HG03060 (cell line): ENCODE measurements around the gene RILPL1.
"Not testable (repeated sequence)": the region's sequence is repeated elsewhere in the genome, so short reads cannot be mapped to it uniquely, and the experiment has no call there.

Experiments used
- ATAC-seq: cut with Tn5 transposase; IDR thresholded peaks from one replicate; pipeline ENCODE4 v1.9.1; 2021; ENCODE audit warnings: low read depth, moderate number of reproducible peaks; ENCODE audit not compliant: unreplicated experiment

RILPL1 gene

DNA sequence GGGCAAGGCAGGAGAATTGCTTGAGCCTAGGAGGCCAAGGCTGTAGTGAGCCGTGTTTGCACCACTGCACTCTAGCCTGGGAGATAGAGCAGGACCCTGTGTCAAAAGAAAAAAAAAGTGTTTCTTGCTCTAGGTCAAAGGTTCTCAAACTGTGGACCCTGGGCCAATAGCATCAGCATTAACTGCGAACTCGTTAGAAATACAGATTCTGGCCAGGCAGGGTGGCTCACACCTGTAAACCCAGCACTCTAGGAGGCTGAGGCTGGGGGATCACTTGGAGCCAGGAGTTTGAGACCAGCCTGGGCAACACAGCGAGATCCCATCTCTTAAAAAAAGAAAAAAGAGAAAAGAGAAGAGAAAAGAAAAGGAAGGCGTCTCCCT lies 97.9 kb downstream of the RILPL1 start:
- ATAC-seq, result no peak

DNA sequence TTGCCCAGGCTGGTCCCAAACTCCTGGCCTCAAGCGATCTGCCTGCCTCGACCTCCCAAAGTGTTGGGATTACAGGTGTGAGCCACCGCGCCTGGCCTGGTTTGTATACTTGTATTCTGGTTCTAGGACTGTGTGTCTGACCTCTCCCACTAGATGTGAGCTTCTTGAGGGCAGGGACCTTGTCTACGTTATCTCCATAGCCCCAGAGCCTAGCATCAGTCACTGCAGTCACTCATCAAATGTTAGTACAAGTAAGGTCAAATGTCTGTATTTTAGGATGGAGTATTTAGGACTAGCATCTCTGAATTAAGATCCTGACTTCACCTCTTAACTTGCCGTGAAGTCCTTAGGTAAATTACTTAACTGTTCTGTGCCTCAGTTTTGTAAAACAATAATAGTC lies 99.9 kb downstream of the RILPL1 start:
- ATAC-seq, result no peak

DNA sequence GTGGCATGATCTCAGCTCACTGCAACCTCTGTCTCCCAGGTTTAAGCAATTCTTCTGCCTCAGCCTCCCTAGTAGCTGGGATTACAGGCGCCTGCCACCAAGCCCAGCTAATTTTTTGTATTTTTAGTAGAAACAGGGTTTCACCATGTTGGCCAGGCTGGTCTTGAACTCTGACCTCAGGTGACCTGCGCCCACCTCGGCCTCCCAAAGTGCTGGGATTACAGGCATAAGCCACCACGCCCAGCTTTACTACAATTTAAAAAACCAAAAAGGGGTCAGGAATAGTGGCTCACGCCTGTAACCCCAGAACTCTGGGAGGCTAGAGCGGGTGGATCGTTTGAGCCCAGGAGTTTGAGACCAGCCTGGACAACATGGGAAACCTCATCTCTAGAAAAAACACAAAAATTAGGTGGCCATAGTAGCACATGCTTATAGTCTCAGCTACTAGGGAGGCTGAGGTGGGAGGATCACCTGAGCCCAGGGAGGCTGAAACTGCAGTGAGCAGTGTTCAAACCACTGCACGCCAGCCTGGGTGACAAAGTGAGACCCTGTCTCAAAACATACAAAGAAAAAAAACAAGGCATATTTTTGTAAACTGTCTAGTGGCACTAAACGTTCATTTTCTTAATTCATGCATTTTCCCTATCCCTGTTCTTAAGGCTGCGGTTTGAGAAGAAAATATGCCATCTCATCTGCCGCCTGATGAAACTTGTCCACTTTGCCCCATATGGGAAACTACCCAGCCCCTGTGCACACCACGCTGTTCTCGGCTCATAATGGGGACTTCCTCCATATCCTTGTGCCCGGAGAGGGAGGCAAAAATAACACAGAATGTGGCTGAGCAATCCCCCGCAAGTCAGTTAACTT lies 101.3 kb downstream of the RILPL1 start:
- ATAC-seq, result not testable (repeated sequence)

DNA sequence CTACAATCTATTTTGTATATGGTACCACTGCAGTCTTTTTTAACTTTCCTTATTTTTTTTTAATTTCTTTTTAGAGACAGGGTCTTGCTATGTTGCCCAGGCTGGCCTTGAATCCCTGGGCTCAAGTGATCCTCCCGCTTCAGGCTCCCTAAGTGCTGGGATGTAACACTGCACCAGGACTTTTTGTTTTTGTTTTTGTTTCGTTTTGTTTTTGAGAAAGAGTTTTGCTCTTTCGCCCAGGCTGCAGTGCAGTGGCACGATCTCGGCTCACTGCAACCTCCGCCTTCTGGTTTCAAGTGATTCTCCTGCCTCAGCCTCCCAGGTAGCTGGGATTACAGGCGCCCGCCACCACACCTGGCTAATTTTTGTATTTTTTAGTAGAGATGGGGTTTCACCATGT lies 104.4 kb downstream of the RILPL1 start:
- ATAC-seq, result not testable (repeated sequence)

- ATAC-seq, result no peak
These were observed 104.9 kb downstream of the RILPL1 start for GRCh38 chr12:123428591-123428990.

DNA sequence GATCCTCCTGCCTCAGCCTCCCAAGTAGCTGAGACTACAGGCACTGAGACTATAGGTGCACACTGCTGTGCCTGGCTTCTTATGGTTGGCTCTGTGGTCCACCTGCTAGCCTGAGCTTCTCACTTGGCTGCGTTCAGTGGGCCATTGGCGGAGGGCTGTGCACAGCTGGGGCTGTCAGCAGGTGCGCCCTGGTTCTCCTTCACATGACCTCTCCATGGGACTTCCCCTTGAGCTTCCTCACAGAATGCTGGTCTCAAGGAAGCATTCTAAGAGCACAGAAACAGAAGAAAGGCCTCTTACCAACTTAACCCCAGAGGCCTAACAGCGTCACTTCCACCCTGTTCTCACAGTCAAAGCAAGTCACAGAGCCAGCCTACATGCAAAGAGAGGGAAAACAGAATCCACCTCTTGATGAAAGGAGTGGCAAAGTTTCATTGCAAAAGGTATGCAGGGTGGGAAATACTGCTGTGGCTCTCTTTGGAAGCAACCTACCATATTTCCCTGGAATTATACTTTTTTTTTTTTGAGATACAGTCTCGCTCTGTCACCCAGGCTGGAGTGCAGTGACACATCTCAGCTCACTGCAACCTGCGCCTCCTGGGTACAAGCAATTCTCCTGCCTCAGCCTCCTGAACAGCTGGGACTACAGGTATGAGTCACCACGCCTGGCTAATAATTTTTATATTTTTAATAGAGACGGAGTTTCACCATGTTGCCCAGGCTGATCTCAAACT lies 106.3 kb downstream of the RILPL1 start:
- ATAC-seq, result peak; percentile 78

DNA sequence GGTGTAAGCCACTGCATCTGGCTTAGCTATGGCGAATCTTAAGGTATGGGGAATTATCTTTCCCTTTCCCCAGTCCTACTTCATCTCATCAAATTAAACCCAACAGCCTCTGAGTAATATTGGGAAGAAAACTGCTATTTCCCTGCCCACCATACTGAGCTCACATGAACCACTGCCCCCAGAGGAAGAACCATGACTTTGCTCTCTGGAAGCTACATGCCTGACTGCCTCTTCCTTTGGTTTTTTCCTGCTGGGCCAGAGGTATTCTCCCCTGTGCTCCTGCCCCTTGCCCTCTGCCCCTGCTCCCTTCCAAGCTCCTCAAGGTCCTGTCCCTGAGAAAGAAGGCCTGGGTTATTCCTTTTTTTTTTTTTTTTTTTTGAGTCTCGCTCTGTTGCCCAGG lies 112.2 kb downstream of the RILPL1 start:
- ATAC-seq, result no peak
